ENCODE data around the gene PLS3. TPM values are rescaled to one million over a fixed set of nuclear protein-coding genes. Genes with fewer than 3 reads are reported as not detected.

PLS3 gene
- total and polyA plus RNA-seq, 11 donors = 17.5 to 61.8 (median 36.6) TPM

DNA sequence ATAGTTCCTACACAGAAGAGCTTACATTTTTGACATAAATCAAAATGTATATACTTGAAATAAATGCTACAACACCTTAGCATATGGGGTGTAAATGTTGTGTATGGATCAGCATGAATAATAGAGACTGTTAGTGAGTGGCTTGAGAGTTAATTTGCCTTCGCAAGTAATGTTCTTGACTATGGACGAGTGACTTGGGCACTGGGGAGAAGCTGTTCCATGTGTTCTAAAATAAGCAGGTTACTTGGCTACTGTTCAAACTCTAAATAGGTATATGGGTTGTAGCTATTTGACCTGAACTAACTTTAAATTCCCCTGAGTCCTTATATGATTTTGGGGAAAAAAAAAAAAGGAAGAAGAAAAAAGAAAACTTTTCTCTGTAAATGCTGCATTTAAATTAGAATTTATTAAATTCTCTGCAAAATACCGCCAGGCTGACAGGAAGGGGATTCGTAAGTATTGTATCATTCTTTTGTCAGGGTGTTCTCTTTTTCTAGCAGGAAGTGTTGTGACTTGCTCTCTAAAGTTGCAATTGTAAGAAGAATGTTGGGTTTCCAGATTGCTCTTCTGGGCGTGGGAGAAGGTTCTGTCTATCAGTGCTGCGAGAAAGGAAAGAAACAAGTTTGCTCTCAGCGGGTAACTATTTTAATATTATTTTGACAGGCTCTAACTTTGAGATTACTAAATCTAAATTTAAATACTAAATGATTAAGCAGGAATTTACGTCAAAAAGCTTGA, 32.2 kb downstream of the PLS3 start:
- WGBS, 4 donors = 4 to 12% (median 10%) methylated on average over 8 of the region's 8 CpGs
- peak overlapping the region in 11 of 12 donors; percentile 30 to 66 (median 48) for H3K4me3 ChIP-seq
- H3K36me3 ChIP-seq = peaks cover 0 to 4% (median 0%) of the 10 kb centered on the region in 9 donors
- ATAC-seq (peak; percentile 52 to 79 (median 74)), DNase-seq (no peak)
- intact Hi-C loops (cut with DNase I) = no loop called here
- TF ChIP-seq, protein P1, sequence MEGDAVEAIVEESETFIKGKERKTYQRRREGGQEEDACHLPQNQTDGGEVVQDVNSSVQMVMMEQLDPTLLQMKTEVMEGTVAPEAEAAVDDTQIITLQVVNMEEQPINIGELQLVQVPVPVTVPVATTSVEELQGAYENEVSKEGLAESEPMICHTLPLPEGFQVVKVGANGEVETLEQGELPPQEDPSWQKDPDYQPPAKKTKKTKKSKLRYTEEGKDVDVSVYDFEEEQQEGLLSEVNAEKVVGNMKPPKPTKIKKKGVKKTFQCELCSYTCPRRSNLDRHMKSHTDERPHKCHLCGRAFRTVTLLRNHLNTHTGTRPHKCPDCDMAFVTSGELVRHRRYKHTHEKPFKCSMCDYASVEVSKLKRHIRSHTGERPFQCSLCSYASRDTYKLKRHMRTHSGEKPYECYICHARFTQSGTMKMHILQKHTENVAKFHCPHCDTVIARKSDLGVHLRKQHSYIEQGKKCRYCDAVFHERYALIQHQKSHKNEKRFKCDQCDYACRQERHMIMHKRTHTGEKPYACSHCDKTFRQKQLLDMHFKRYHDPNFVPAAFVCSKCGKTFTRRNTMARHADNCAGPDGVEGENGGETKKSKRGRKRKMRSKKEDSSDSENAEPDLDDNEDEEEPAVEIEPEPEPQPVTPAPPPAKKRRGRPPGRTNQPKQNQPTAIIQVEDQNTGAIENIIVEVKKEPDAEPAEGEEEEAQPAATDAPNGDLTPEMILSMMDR (IDR thresholded peaks at IDR 0.05) = no peak
- no peak for TF ChIP-seq POLR2A (IDR thresholded peaks at IDR 0.05)
- H3K9me3 ChIP-seq = no peaks in the 10 kb centered on the region
- H3K27ac ChIP-seq = peak overlapping the region; percentile 59 to 90 (median 76)
- H3K27me3 ChIP-seq = peaks cover 0 to 24% (median 0%) of the 10 kb centered on the region in 9 donors
- H3K4me1 ChIP-seq = peaks cover 0 to 42% (median 6%) of the 10 kb centered on the region in 12 donors

- no peak for TF ChIP-seq POLR2A (IDR thresholded peaks at IDR 0.05)
- TF ChIP-seq, protein P1 (IDR thresholded peaks at IDR 0.05) = no peak
- Histone ChIP-seq H3K4me1 (peaks cover 0 to 45% (median 7%) of the 10 kb centered on the region in 12 donors), H3K27ac (peak overlapping the region in 10 of 12 donors; percentile 56 to 90 (median 76)), H3K36me3 (peaks cover 0 to 4% (median 0%) of the 10 kb centered on the region in 9 donors), H3K4me3 (peak overlapping the region in 10 of 12 donors; percentile 30 to 66 (median 48)), H3K9me3 (no peaks in the 10 kb centered on the region), H3K27me3 (peaks cover 0 to 18% (median 0%) of the 10 kb centered on the region in 9 donors)
- no peak for ATAC-seq
- no peak for DNase-seq
- 13 to 23% (median 16%) methylated on average over 2 of the region's 2 CpGs for WGBS, 4 donors
- intact Hi-C loops (cut with DNase I) = no loop called here
Observed at GRCh38 chrX:115595049-115595448, 34.1 kb downstream of the PLS3 start.

- Histone ChIP-seq H3K27me3 (peaks cover 0 to 6% (median 0%) of the 10 kb centered on the region in 9 donors), H3K27ac (peak overlapping the region in 1 of 12 donors; percentile 5), H3K4me3 (no peak overlapping the region), H3K4me1 (peaks cover 0 to 52% (median 16%) of the 10 kb centered on the region in 12 donors), H3K9me3 (no peaks in the 10 kb centered on the region), H3K36me3 (peaks cover 0 to 10% (median 0%) of the 10 kb centered on the region in 9 donors)
- DNase-seq (no peak), ATAC-seq (no peak)
- TF ChIP-seq, protein P1 (IDR thresholded peaks at IDR 0.05) = no peak
- no peak for TF ChIP-seq POLR2A (IDR thresholded peaks at IDR 0.05)
- 73 to 77% (median 76%) methylated on average over 1 of the region's 1 CpG for WGBS, 4 donors
- intact Hi-C loops (cut with DNase I) = no loop called here
Observed at GRCh38 chrX:115598556-115598955, 37.6 kb downstream of the PLS3 start.

GRCh38 chrX:115602308-115602707, 41.3 kb downstream of the PLS3 start:
- DNase-seq (no peak), ATAC-seq (no peak)
- intact Hi-C loops (cut with DNase I) = no loop called here

More at GRCh38 chrX:115602308-115602707, 41.3 kb downstream of the PLS3 start:
- peaks cover 0 to 11% (median 0%) of the 10 kb centered on the region in 9 donors for H3K27me3 ChIP-seq
- H3K36me3 ChIP-seq = peaks cover 0 to 20% (median 0%) of the 10 kb centered on the region in 9 donors
- H3K4me1 ChIP-seq = peaks cover 0 to 62% (median 15%) of the 10 kb centered on the region in 12 donors
- H3K9me3 ChIP-seq = no peaks in the 10 kb centered on the region
- no peak overlapping the region for H3K4me3 ChIP-seq
- peak overlapping the region in 11 of 12 donors; percentile 28 to 75 (median 65) for H3K27ac ChIP-seq
- no peak for TF ChIP-seq POLR2A (IDR thresholded peaks at IDR 0.05)
- TF ChIP-seq, protein P1 (IDR thresholded peaks at IDR 0.05) = no peak
